AG10803 (cell line): ENCODE results near the gene ZNF683.
A peak's percentile ranks its signal among the peaks of the same experiment; 100 is the strongest.

Source experiments
- DNase-seq: peaks from one replicate; pipeline ENCODE4 v3.0.0; 2010; ENCODE audit warnings: low read depth
- H3K4me3 ChIP-seq: 2 replicates; pipeline ENCODE4 v1.5.1; 2011; ENCODE audit warnings: mild to moderate bottlenecking, low read length, control low read depth
- CTCF ChIP-seq: conservative IDR thresholded peaks from 2 replicates; pipeline ENCODE4 v1.5.1; 2011; ENCODE audit warnings: mild to moderate bottlenecking, low read length, control low read depth, inconsistent platforms

ZNF683 gene

DNA sequence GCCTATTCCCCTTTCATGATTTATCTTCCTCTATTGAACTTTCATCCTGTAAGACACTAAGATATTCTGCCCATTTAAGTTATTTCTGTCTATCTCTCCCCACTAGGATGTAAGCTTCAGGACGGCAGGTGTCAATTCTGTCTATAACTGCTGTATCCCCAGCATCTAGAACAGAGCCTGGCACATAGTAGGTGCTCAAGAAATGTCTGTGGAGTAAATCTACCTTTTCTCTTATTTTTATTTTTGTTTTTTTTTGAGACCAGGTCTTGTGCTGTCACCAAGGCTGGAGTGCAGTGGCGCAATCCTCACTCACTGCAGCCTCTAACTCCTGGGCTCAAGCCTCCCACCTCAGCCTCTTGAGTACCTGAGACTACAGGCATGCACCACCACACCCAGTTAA lies 49.2 kb downstream of the ZNF683 start:
- no peak for DNase-seq
- no peak for TF ChIP-seq CTCF

GRCh38 chr1:26322042-26322331 lies 50.6 kb downstream of the ZNF683 start:
- H3K4me3 ChIP-seq = no peak overlapping the region
- TF ChIP-seq CTCF = no peak
- DNase-seq = no peak

More for the DNA sequence above, 49.2 kb downstream of the ZNF683 start:
- no peak overlapping the region for H3K4me3 ChIP-seq

- H3K4me3 ChIP-seq = no peak overlapping the region
- peak; percentile 78 for DNase-seq
- TF ChIP-seq CTCF = peak; percentile 91
Measured at GRCh38 chr1:26321315-26322041, 51.1 kb downstream of the ZNF683 start.

DNA sequence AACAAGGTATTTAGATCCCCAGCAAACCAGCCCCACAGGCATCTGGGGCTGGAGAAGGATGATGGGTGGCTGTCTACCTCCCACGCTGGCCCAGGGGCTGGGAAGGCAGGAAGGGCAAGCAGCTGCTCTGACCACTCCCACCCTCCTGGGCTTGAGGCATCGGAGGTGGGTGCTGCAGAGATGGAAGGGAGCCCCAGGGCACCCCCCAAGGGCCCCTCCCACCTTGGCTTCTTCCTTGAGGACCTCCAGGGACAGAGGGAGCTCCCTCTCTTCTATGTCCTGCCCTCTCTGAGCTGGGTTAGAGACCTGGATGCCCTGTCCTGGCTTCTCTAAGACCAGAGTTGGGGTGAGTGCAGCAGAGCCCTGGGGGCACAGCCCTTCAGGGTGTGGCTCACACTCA lies 51.7 kb downstream of the ZNF683 start:
- DNase-seq = no peak
- TF ChIP-seq CTCF = no peak
- no peak overlapping the region for H3K4me3 ChIP-seq

DNA sequence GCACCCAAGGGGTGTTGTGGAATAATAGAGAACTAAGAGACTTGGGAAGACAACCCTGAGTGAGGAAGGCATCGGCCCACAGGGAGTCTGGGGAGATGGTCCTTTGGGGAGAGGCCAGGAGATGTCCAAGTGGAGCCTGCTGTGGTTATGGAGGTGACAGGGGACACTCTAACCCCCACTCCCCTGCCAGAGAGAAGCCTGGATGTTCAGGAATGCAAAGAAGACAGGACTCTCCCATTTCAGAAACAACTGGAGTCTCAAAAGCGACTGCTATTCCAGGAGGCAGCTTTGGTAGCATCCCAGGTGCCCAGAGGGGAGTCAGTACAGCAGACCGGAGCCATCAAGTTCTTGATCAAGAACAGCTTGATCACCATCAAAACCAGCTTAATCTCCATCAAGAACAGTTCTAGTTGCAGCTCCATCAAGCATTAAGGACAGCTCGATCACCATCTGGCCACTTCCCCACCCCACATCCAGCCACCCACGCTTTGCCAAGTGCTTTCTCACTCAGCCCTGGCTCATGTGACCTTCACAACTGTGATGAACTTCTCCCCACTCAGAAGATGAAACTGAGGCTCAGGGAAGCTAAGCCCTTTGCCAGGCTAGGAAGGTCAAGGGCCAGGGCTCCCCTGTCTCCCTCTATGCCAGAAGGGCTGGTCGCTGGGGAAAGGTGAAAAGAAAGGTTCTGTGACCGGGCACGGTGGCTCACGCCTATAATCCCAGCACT lies 54.0 kb downstream of the ZNF683 start:
- TF ChIP-seq CTCF = no peak
- peak; percentile 16 for DNase-seq
- no peak overlapping the region for H3K4me3 ChIP-seq

DNA sequence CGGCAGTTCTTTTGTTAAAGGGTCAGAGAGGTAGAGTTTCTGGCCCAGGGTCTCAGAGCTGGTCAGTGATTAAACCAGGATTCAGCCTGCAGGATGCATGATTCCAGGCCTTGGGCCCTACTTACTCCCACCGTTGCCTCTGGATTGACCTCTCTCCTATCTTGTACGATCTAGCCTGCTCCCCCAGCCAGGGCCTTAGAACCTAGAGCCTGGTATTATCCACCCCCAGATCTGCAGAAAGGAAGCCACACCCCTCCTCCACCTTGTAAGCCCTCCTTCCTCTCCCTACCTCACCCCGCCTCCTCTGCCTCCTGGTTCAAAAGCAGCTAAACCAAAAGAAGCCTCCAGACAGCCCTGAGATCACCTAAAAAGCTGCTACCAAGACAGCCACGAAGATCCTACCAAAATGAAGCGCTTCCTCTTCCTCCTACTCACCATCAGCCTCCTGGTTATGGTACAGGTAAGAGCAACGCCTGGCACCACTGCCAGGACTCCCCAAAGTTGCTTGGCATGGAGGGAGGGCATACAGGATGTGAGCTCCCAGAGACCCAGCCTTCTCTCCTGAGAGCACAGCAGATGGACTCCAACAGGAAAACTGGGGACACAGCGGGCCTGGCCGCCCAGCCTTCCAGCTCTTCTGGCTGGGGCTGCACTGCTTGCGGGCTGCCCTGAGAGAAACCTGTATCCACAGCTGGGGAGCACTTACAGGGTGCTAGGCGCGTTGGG lies 54.8 kb downstream of the ZNF683 start, which contains the start of gene CD52:
Gene CD52, plus strand, starts transcription at position 347 of the 726 bp plus-strand sequence. Its CDS starts 60 bp downstream, at position 407.
- TF ChIP-seq CTCF = no peak
- no peak for DNase-seq
- no peak within 1 kb of the TSS for H3K4me3 ChIP-seq
